ENCODE data around the gene MXRA7. TPM values are rescaled to one million over a fixed set of nuclear protein-coding genes. Genes with fewer than 3 reads are reported as not detected.
"Not testable (repeated sequence)": the region's sequence is repeated elsewhere in the genome, so short reads cannot be mapped to it uniquely, and the experiment has no call there.

MXRA7 gene
- polyA plus RNA-seq, 1 experiment = 300 TPM

GRCh38 chr17:76723812-76724211 is 13.0 kb upstream of the MXRA7 start:
- Histone ChIP-seq H3K4me3 (ENCODE audit: low read depth, low read length) (no peak overlapping the region), H3K27me3 (ENCODE audit: control insufficient read depth, insufficient read depth, low read length) (no peaks in the 10 kb centered on the region), H3K36me3 (ENCODE audit: control insufficient read depth, insufficient read depth, low read length) (peaks cover 22% of the 10 kb centered on the region)
- no peak for DNase-seq (ENCODE audit: low read depth)
- CTCF ChIA-PET = interaction anchor here (0.7 kb wide), 1 partner anchor 200 kb away, joined by 3 read pairs; no protein-coding TSS in a partner anchor
- POLR2A ChIA-PET = no interaction called here
- no peak for TF ChIP-seq CTCF (IDR thresholded peaks at IDR 0.05; ENCODE audit: insufficient read depth, low read depth, low read length)

GRCh38 chr17:76722977-76723376 is 12.2 kb upstream of the MXRA7 start:
- POLR2A ChIA-PET; H3K27me3 ChIP-seq (ENCODE audit: control insufficient read depth, insufficient read depth, low read length); H3K4me3 ChIP-seq (ENCODE audit: low read depth, low read length); CTCF ChIA-PET; DNase-seq (ENCODE audit: low read depth): not testable (repeated sequence)
- peaks cover 29% of the 10 kb centered on the region for H3K36me3 ChIP-seq (ENCODE audit: control insufficient read depth, insufficient read depth, low read length)

GRCh38 chr17:76722279-76722678 is 11.5 kb upstream of the MXRA7 start:
- DNase-seq (ENCODE audit: low read depth) = no peak
- ChIA-PET CTCF (no interaction called here), POLR2A (no interaction called here)
- Histone ChIP-seq H3K4me3 (ENCODE audit: low read depth, low read length) (no peak overlapping the region), H3K36me3 (ENCODE audit: control insufficient read depth, insufficient read depth, low read length) (peaks cover 29% of the 10 kb centered on the region), H3K27me3 (ENCODE audit: control insufficient read depth, insufficient read depth, low read length) (no peaks in the 10 kb centered on the region)
- no peak for TF ChIP-seq CTCF (IDR thresholded peaks at IDR 0.05; ENCODE audit: insufficient read depth, low read depth, low read length)

- DNase-seq (ENCODE audit: low read depth) = no peak
- CTCF ChIA-PET = no interaction called here
- TF ChIP-seq CTCF (IDR thresholded peaks at IDR 0.05; ENCODE audit: insufficient read depth, low read depth, low read length) = no peak
- H3K36me3 ChIP-seq (ENCODE audit: control insufficient read depth, insufficient read depth, low read length) = peaks cover 29% of the 10 kb centered on the region
- POLR2A ChIA-PET = no interaction called here
- H3K27me3 ChIP-seq (ENCODE audit: control insufficient read depth, insufficient read depth, low read length) = no peaks in the 10 kb centered on the region
- H3K4me3 ChIP-seq (ENCODE audit: low read depth, low read length) = no peak overlapping the region
Measured at GRCh38 chr17:76721463-76721862, 10.7 kb upstream of the MXRA7 start.

- POLR2A ChIA-PET = no interaction called here
- CTCF ChIA-PET = no interaction called here
- DNase-seq (ENCODE audit: low read depth) = no peak
Measured at GRCh38 chr17:76720941-76721340, 10.2 kb upstream of the MXRA7 start.

More at GRCh38 chr17:76720941-76721340, 10.2 kb upstream of the MXRA7 start:
- Histone ChIP-seq H3K4me3 (ENCODE audit: low read depth, low read length) (no peak overlapping the region), H3K27me3 (ENCODE audit: control insufficient read depth, insufficient read depth, low read length) (no peaks in the 10 kb centered on the region), H3K36me3 (ENCODE audit: control insufficient read depth, insufficient read depth, low read length) (peaks cover 29% of the 10 kb centered on the region)
- no peak for TF ChIP-seq CTCF (IDR thresholded peaks at IDR 0.05; ENCODE audit: insufficient read depth, low read depth, low read length)

Data from BJ (cell line).